Thyroid gland (tissue), 4 donors: Measurements from ENCODE around the gene REM2.
A peak's percentile ranks its signal among the peaks of the same experiment; 100 is the strongest.

Experiments
- CTCF ChIP-seq, 6 experiments: fragments of 200-600 bp in 3 of 6; fragments of 450-650 bp in 3 of 6; sonication (generic) in 3 of 6; IDR thresholded peaks; one replicate each; pipeline ENCODE4 v1.5.1; 2016 to 2019; ENCODE audit warnings: antibody characterized with exemption in 6 of 6, mild to moderate bottlenecking in 2 of 6, inconsistent platforms in 1 of 6, moderate library complexity in 1 of 6
- POLR2A ChIP-seq, 2 donors: fragments of 450-650 bp; IDR thresholded peaks; one replicate each; pipeline ENCODE4 v1.6.1; 2017; ENCODE audit warnings: antibody characterized with exemption in 2 of 2, mild to moderate bottlenecking in 2 of 2, moderate library complexity in 1 of 2

- TF ChIP-seq CTCF (IDR thresholded peaks at IDR 0.05), result no peak
- peak in 1 of 2 donors; percentile 54 for TF ChIP-seq POLR2A (IDR thresholded peaks at IDR 0.05)
These were observed 45.8 kb upstream of the REM2 start for GRCh38 chr14:22837114-22837749.
